Measurements from ENCODE around the gene SDCBP2.

SDCBP2 gene

DNA sequence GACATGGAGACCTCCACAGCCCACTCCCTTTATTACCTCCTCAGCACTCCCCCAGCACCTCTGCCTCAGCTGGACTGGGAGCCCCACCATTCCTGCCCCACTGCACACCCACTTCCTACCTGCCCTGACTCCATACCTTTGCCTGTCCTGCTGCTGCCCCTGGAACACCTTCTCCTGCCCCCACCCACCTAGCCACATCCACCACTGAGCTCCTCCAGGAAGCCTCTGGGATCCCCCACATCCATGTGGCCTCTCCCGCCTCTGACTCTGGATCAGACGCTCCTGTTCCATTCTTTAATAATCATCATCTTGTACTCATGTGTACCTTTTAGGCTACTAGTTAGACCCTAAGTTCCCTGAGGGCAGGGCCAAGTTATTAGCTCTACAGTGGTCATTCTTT lies 2.2 kb upstream of the SDCBP2 start:
- no peak for DNase-seq

DNA sequence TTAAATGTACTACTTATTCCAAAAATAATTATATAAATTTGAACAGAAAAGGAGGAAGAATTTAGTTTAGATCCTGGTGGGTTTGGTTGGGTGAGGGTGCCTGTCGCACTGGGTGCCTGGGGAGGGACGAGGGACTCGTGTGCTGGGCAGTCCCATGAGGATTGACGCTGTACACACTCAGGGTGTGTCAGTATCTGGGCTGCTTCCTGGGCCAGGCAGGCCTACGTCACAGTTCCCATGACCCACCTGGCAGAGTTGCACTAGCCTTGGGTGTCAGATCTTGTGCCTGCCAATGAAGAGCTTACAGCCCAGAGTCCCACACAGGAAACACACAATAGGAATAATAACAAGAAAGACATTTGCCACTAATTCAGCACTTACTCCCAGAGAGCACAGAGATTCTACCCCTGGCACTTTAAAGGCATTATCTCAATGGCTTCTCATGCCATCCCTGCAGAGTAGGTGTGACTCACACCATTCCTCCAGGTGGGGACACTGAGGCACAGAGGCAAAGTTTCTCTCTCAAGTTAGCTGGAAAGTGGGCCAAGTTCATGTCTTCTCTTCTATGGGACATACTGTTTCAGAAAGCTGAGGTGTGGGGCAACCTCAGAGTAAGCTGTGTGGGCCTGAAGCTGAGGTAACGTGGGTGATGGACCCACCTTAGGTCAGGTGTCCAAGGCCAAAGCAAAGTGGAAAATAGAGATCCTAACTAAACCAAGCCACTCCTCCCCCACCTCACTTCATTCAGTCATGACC lies 1.3 kb upstream of the SDCBP2 start:
- peak in 18 of 51 donors; percentile 10 to 67 (median 36) for DNase-seq

GRCh38 chr20:1327827-1328679 lies 886 bp downstream of the SDCBP2 start:
- DNase-seq = no peak

DNA sequence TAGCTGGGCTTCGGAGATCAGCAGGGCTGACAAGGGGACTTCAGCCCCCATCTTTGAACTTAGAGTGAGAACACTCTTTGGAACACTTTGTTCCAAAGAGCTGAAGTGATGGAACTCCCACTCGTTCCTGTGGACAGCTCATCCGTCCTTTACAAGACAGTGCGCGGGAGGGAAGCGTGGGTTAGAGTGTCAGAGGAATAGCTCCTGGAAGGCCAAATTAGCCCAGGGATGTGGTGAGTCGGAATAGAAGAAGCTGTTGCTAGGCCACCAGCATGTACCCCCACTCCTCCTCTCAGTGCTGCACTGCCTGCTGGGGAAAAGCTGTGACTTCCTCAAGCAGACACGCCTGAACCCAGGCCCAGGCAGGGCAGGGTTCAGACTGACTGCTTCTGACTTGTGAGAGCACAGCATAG lies 1.7 kb downstream of the SDCBP2 start:
- DNase-seq = peak in 2 of 51 donors; percentile 50 to 69

GRCh38 chr20:1326031-1326930 lies 2.7 kb downstream of the SDCBP2 start:
- DNase-seq = peak in 2 of 51 donors; percentile 38 to 40

GRCh38 chr20:1325173-1326030 lies 3.5 kb downstream of the SDCBP2 start:
- peak; percentile 68 to 97 (median 92) for DNase-seq

GRCh38 chr20:1324598-1325172 lies 4.3 kb downstream of the SDCBP2 start:
- DNase-seq = peak in 1 of 51 donors; percentile 61

GRCh38 chr20:1323830-1324597 lies 4.9 kb downstream of the SDCBP2 start:
- no peak for DNase-seq

- DNase-seq = no peak
These were observed 5.7 kb downstream of the SDCBP2 start for GRCh38 chr20:1323256-1323655.

- DNase-seq = no peak
These were observed 6.3 kb downstream of the SDCBP2 start for GRCh38 chr20:1322511-1323245.

DNA sequence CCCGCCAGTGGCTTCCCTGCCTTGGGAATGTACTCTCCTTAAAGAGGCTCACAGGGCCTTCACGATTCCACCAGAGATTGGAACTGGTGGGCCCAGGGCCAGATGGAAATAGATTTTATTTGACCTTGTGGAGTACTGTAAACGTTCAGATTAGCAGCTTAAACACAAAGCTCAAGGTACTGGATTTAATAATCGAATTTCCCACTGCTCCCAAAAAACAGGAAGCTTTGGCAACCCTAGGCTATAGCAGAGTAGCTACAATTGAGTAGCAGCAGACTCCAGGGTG lies 7.3 kb downstream of the SDCBP2 start:
- no peak for DNase-seq

GRCh38 chr20:1320902-1321653 lies 7.9 kb downstream of the SDCBP2 start:
- no peak for DNase-seq

- DNase-seq = no peak
These were observed 8.9 kb downstream of the SDCBP2 start for GRCh38 chr20:1320016-1320415.

GRCh38 chr20:1319462-1319861 lies 9.5 kb downstream of the SDCBP2 start:
- no peak for DNase-seq

DNA sequence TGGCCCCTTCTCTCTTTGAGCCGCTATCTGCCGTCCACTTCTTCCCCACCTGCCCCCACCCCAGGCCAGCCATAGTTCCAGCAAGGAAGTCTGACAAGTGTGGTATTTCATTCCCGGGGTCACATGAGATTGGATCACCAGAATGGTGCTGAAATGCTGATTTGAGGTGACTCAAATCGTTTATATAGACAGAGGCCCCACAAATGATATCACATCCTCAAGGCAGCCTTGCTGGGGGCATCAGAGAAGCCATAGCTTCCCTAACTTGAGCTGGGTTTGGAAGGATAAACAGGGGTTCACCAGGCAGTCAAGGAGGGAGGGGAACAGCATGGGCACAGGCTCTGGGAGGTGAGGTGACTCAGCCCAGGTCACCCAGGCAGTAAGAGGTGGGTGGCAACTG lies 9.9 kb downstream of the SDCBP2 start:
- DNase-seq = no peak

- DNase-seq = no peak
These were observed 11.2 kb downstream of the SDCBP2 start for GRCh38 chr20:1317545-1318255.

GRCh38 chr20:1315804-1316203 lies 13.1 kb downstream of the SDCBP2 start:
- DNase-seq = no peak
